GM23338 (cell line): ENCODE data around the gene OR1I1. TPM values are rescaled to one million over a fixed set of nuclear protein-coding genes. Genes with fewer than 3 reads are reported as not detected.

Experiments
- ATAC-seq: fragments of 200-7000 bp; cut with Tn5 transposase; 3 replicates; pipeline ENCODE4 v1.9.1; 2020
- DNase-seq: peaks from one replicate; pipeline ENCODE4 v3.0.0-alpha.2; 2015; ENCODE audit warnings: low spot score
- H2AFZ ChIP-seq: fragments of 200-600 bp; sonication (generic); 2 replicates; pipeline ENCODE4 v1.8.0; 2016; ENCODE audit warnings: antibody characterized with exemption, mild to moderate bottlenecking, moderate library complexity
- H3F3A ChIP-seq: fragments of 200-600 bp; sonication (generic); replicated peaks from 2 replicates; pipeline ENCODE4 v1.8.0; 2017; ENCODE audit warnings: antibody characterized with exemption, mixed run types, low read depth
- H3K27ac ChIP-seq: fragments of 200-600 bp; sonication (generic); 2 replicates; pipeline ENCODE4 v1.6.1; 2016; ENCODE audit warnings: low read depth
- H3K27me3 ChIP-seq: fragments of 200-600 bp; sonication (generic); 2 replicates; pipeline ENCODE4 v1.8.0; 2016; ENCODE audit warnings: mild to moderate bottlenecking, mixed run types, moderate library complexity; ENCODE audit not compliant: insufficient read depth
- H3K36me3 ChIP-seq: fragments of 200-600 bp; sonication (generic); 2 replicates; pipeline ENCODE4 v1.8.0; 2016; ENCODE audit warnings: mild to moderate bottlenecking; ENCODE audit not compliant: insufficient read depth
- H3K4me1 ChIP-seq: fragments of 200-600 bp; sonication (generic); 2 replicates; pipeline ENCODE4 v1.8.0; 2016; ENCODE audit warnings: mild to moderate bottlenecking, moderate library complexity; ENCODE audit not compliant: insufficient read depth
- H3K4me2 ChIP-seq: fragments of 200-600 bp; sonication (generic); 2 replicates; pipeline ENCODE4 v1.7.1; 2017; ENCODE audit warnings: mixed run types
- H3K4me3 ChIP-seq: fragments of 200-600 bp; sonication (generic); 2 replicates; pipeline ENCODE4 v1.6.1; 2016; ENCODE audit warnings: mixed run types
- H3K79me2 ChIP-seq: fragments of 200-600 bp; sonication (generic); replicated peaks from 2 replicates; pipeline ENCODE4 v1.8.0; 2017; ENCODE audit warnings: mild to moderate bottlenecking; ENCODE audit not compliant: insufficient read depth
- H3K9me2 ChIP-seq: fragments of 200-600 bp; sonication (generic); 2 replicates; pipeline ENCODE4 v1.8.0; 2017; ENCODE audit not compliant: insufficient read depth
- H4K20me1 ChIP-seq: fragments of 200-600 bp; sonication (generic); replicated peaks from 2 replicates; pipeline ENCODE4 v1.8.0; 2017; ENCODE audit warnings: mild to moderate bottlenecking; ENCODE audit not compliant: insufficient read depth
- H3K27ac Mint-ChIP-seq: 2 replicates; pipeline ENCODE4 v1.8.0; 2020; ENCODE audit warnings: inconsistent platforms, mild to moderate bottlenecking, moderate library complexity, mixed read lengths
- H3K27me3 Mint-ChIP-seq: 3 replicates; pipeline ENCODE4 v1.8.0; 2022; ENCODE audit warnings: low read depth, mild to moderate bottlenecking, moderate library complexity, mixed read lengths, inconsistent platforms; ENCODE audit not compliant: insufficient read depth, poor library complexity
- H3K36me3 Mint-ChIP-seq: 3 replicates; pipeline ENCODE4 v1.8.0; 2021; ENCODE audit warnings: low read depth, mild to moderate bottlenecking, inconsistent platforms, moderate library complexity, mixed read lengths
- H3K4me1 Mint-ChIP-seq: 3 replicates; pipeline ENCODE4 v1.8.0; 2020; ENCODE audit warnings: mild to moderate bottlenecking, inconsistent platforms, mixed read lengths
- H3K4me3 Mint-ChIP-seq: 3 replicates; pipeline ENCODE4 v1.8.0; 2021; ENCODE audit warnings: moderate library complexity, mild to moderate bottlenecking, inconsistent platforms, mixed read lengths
- H3K9me3 Mint-ChIP-seq: 3 replicates; pipeline ENCODE4 v1.8.0; 2020; ENCODE audit warnings: moderate library complexity, mild to moderate bottlenecking, inconsistent platforms, mixed read lengths
- CREB1 ChIP-seq: fragments of 250-450 bp; sonication (Bioruptor Pico); IDR thresholded peaks from 2 replicates; pipeline ENCODE4 v1.5.0; 2020; ENCODE audit warnings: low read depth, mild to moderate bottlenecking, moderate library complexity
- POLR2AphosphoS5 ChIP-seq: IDR thresholded peaks from 2 replicates; pipeline ENCODE4 v1.6.1; 2016; ENCODE audit warnings: antibody characterized with exemption, low read depth
- STAT1 ChIP-seq: IDR thresholded peaks from one replicate; pipeline ENCODE4 v1.6.1; 2016; ENCODE audit warnings: antibody characterized with exemption; ENCODE audit not compliant: unreplicated experiment
- ZNF462 ChIP-seq: fragments of 250-450 bp; sonication (Bioruptor Pico); IDR thresholded peaks from 2 replicates; pipeline ENCODE4 v1.5.0; 2020; ENCODE audit warnings: mild to moderate bottlenecking, moderate library complexity
- polyA plus RNA-seq: library from polyadenylated mRNA; unstranded; fragments of >200 nt; fragmentation: Nextera tagmentation; extraction: Ambion mirVana; gene quantifications from 2 replicates; pipeline ENCODE4 v1.2.1, GENCODE V29; 2016
- total RNA-seq: library from RNA; depleted of rRNA; stranded (reverse); fragments of >200 nt; shearing (Covaris generic); gene quantifications from 2 replicates; pipeline ENCODE4 v1.2.3, GENCODE V29; 2014

Gene OR1I1
- total and polyA plus RNA-seq, 2 experiments from 2014 or later, result not detected

GRCh38 chr19:15075806-15076205 lies 6.2 kb upstream of the OR1I1 start:
- peaks cover 23% of the 10 kb centered on the region for H3K9me3 Mint-ChIP-seq

More at GRCh38 chr19:15075806-15076205, 6.2 kb upstream of the OR1I1 start:
- Histone ChIP-seq H3K4me3 (no peak overlapping the region), H3K27ac (no peak overlapping the region), H3K27me3 (no peaks in the 10 kb centered on the region), H3K36me3 (no peaks in the 10 kb centered on the region), H3K4me1 (no peaks in the 10 kb centered on the region), H3K79me2 (no peaks in the 10 kb centered on the region), H2AFZ (no peak overlapping the region), H3K9me2 (no peaks in the 10 kb centered on the region), H3F3A (no peaks in the 10 kb centered on the region), H3K4me2 (no peak overlapping the region), H4K20me1 (no peaks in the 10 kb centered on the region; the same call in 1 of the 2 replicates)
- Mint-ChIP-seq H3K4me1 (no peaks in the 10 kb centered on the region), H3K27ac (no peak overlapping the region), H3K4me3 (no peak overlapping the region), H3K36me3 (no peaks in the 10 kb centered on the region), H3K27me3 (peaks cover 2% of the 10 kb centered on the region)
- no peak for TF ChIP-seq STAT1
- TF ChIP-seq POLR2AphosphoS5, result no peak
- no peak for TF ChIP-seq ZNF462 (CRISPR knock-in tag)
- no peak for TF ChIP-seq CREB1
- no peak for ATAC-seq
- no peak for DNase-seq
